Stimulated activated CD4-positive, alpha-beta T cell treated with anti-CD3 and anti-CD28 coated beads, Interleukin-1b, Interleukin-23, amount 100 ng/mL, for 1 hour (primary cell): ENCODE measurements around the gene ITPR2.
"Not testable (repeated sequence)": the region's sequence is repeated elsewhere in the genome, so short reads cannot be mapped to it uniquely, and the experiment has no call there.

Experiments
- DNase-seq, 2 donors: peaks; one replicate each; pipeline ENCODE4 v3.0.0-alpha.2; 2020; ENCODE audit warnings: low read depth in 2 of 2

ITPR2 gene

GRCh38 chr12:26451763-26452162, 381.2 kb downstream of the ITPR2 start:
- DNase-seq: no peak

GRCh38 chr12:26445909-26446308, 387.1 kb downstream of the ITPR2 start:
- DNase-seq: no peak

- no peak for DNase-seq
Measured at GRCh38 chr12:26443309-26443708, 389.7 kb downstream of the ITPR2 start.

GRCh38 chr12:26441434-26441833, 391.6 kb downstream of the ITPR2 start:
- DNase-seq: no peak

- no peak for DNase-seq
Measured at GRCh38 chr12:26435069-26435404, 398.0 kb downstream of the ITPR2 start.

- no peak for DNase-seq
Measured at GRCh38 chr12:26434299-26435068, 398.5 kb downstream of the ITPR2 start.

- DNase-seq: not testable (repeated sequence)
Measured at GRCh38 chr12:26433701-26434100, 399.3 kb downstream of the ITPR2 start.

GRCh38 chr12:26431211-26431610, 401.8 kb downstream of the ITPR2 start:
- DNase-seq: no peak

- not testable (repeated sequence) for DNase-seq
Measured at GRCh38 chr12:26430596-26430995, 402.4 kb downstream of the ITPR2 start.

GRCh38 chr12:26429070-26429691, 403.8 kb downstream of the ITPR2 start:
- no peak for DNase-seq

GRCh38 chr12:26428420-26428819, 404.6 kb downstream of the ITPR2 start:
- DNase-seq: no peak

GRCh38 chr12:26426652-26427051, 406.3 kb downstream of the ITPR2 start:
- DNase-seq: no peak

GRCh38 chr12:26425587-26426260, 407.3 kb downstream of the ITPR2 start:
- DNase-seq: no peak

- DNase-seq: no peak
Measured at GRCh38 chr12:26422839-26423398, 410.1 kb downstream of the ITPR2 start.

- DNase-seq: no peak
Measured at GRCh38 chr12:26416550-26416949, 416.4 kb downstream of the ITPR2 start.

GRCh38 chr12:26410689-26411088, 422.3 kb downstream of the ITPR2 start:
- no peak for DNase-seq

- no peak for DNase-seq
Measured at GRCh38 chr12:26406813-26407212, 426.2 kb downstream of the ITPR2 start.

GRCh38 chr12:26406391-26406790, 426.6 kb downstream of the ITPR2 start:
- no peak for DNase-seq

- DNase-seq: no peak
Measured at GRCh38 chr12:26403601-26404000, 429.4 kb downstream of the ITPR2 start.

GRCh38 chr12:26402648-26403047, 430.3 kb downstream of the ITPR2 start:
- no peak for DNase-seq

GRCh38 chr12:26401874-26402273, 431.1 kb downstream of the ITPR2 start:
- no peak for DNase-seq

GRCh38 chr12:26400627-26401026, 432.4 kb downstream of the ITPR2 start:
- DNase-seq: no peak

GRCh38 chr12:26399381-26399780, 433.6 kb downstream of the ITPR2 start:
- DNase-seq: no peak
